GM18511 (cell line): ENCODE results near the gene RNF169.

Experiments used
- ATAC-seq: cut with Tn5 transposase; IDR thresholded peaks from one replicate; pipeline ENCODE4 v1.9.1; 2021; ENCODE audit warnings: mild to moderate bottlenecking, moderate library complexity; ENCODE audit not compliant: unreplicated experiment

Gene RNF169

GRCh38 chr11:74870485-74870884 is 121.8 kb downstream of the RNF169 start:
- ATAC-seq = no peak

GRCh38 chr11:74871037-74871436 is 122.4 kb downstream of the RNF169 start:
- ATAC-seq = no peak

- no peak for ATAC-seq
Measured at GRCh38 chr11:74877132-74877531, 128.5 kb downstream of the RNF169 start.
